CD4-positive, alpha-beta T cell treated with Interleukin-17A for 1 hour (primary cell): ENCODE measurements around the gene NR2F2.

Experiments used
- DNase-seq: peaks from one replicate; pipeline ENCODE4 v3.0.0-alpha.2; 2020

Gene NR2F2

GRCh38 chr15:96333131-96334016, 2.9 kb downstream of the NR2F2 start:
- no peak for DNase-seq

- no peak for DNase-seq
Observed at GRCh38 chr15:96334017-96334704, 3.7 kb downstream of the NR2F2 start.

- DNase-seq: no peak
Observed at GRCh38 chr15:96334705-96335410, 4.4 kb downstream of the NR2F2 start.

DNA sequence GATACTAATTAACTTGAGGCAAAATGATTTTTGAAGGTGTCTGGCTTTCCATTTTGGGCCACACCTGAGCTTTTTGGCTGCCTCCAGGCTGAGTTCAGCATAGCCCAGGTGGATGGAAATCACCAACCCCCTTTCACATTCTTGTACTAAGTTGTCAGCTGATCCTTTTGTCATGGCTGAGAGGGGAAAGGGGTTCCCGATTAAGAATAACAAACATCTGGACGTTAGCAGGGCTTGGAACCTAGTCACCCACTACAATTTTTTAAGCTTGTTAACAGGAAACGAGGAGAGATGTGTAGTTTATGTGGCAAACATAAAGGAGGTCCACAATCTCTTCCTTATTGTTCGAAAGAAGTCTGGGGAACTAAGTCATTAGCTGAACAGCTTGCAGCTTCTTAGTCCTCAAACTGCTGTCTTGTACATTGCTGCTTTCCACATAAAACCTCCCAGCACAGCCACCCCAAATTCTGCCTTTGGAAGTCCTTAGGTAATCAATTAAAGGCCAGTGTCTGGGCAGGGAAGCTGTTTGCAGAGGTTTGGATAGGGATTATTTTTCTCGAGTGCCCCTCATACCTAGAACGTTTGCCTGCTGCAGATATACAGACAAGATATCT, 5.0 kb downstream of the NR2F2 start:
- no peak for DNase-seq

DNA sequence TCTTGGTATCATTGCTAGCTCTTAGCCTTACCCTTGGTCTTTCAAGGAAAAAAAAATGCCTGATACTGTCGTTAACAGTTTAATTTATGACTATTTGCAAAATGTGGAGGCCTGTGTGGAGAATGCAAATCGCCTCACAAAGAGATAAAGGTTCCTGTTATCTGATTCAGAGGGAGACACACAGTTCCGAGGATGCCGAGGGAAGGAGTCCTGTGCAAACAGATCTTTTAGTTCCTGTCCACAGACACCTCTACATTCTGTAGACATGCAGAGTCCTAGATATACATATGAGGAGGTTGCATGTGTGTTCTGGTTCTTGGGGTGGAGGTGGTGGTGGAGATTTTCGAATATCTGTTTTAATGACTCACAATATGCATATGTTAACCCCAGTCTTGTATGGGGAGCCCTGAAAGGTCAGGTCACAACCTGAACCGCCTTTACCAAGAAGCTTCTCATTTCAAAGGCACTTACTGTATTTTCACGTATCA, 5.7 kb downstream of the NR2F2 start:
- no peak for DNase-seq

GRCh38 chr15:96336596-96337364, 6.3 kb downstream of the NR2F2 start:
- no peak for DNase-seq

DNA sequence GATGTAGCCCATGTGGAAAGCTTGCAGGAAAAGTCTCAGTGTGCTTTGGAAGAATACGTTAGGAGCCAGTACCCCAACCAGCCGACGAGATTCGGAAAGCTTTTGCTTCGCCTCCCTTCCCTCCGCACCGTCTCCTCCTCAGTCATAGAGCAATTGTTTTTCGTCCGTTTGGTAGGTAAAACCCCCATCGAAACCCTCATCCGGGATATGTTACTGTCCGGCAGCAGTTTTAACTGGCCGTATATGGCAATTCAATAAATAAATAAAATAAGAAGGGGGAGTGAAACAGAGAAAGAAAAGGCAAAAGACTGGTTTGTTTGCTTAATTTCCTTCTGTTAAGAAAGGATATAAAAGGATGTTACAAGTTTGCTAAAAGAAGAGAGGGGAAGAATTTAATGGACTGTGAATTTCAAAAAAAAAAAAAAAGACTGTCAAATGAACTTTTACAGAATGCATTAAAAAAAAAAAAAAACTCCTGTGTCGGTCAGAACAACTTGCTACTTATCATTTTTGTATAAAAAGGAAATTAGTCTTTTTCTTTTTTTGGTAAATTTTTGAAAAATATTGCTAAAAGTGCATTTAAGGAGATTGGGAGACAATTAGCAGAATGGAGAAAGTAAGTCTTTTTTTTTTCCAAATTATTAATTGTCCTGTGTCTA, 7.0 kb downstream of the NR2F2 start:
- DNase-seq: no peak

DNA sequence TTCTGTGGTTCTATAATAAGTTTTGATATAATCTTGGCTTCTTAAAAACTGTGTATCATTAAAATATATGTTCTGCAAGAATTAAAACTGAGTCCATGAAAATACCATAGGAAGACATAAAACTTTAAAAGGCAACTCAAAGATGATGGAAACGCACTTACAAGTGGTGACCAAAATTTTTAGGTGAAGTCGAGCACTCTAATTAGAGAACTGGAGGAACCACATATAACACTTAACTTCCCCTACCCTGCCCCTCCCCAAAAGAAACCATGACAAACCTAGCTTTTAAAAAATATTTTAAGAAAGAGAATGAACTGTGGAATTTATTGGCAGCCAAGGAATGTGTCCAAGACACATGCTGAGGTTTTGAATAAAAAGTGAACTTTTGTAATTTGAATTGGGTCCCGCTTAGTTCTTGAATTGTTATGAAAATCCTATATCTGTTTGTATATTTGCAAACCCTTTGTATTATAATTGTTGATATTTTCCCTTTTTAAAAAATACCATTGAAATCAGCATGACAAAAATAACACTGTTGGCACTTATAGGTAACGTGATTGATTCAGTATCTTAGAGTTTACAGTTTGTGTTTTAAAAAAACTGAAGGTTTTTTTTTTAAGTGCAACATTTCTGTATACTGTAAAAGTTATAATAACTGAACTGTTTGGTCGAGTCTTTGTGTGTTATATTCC, 7.7 kb downstream of the NR2F2 start:
- DNase-seq: no peak

- DNase-seq: no peak
Observed at GRCh38 chr15:96338766-96339618, 8.5 kb downstream of the NR2F2 start.

DNA sequence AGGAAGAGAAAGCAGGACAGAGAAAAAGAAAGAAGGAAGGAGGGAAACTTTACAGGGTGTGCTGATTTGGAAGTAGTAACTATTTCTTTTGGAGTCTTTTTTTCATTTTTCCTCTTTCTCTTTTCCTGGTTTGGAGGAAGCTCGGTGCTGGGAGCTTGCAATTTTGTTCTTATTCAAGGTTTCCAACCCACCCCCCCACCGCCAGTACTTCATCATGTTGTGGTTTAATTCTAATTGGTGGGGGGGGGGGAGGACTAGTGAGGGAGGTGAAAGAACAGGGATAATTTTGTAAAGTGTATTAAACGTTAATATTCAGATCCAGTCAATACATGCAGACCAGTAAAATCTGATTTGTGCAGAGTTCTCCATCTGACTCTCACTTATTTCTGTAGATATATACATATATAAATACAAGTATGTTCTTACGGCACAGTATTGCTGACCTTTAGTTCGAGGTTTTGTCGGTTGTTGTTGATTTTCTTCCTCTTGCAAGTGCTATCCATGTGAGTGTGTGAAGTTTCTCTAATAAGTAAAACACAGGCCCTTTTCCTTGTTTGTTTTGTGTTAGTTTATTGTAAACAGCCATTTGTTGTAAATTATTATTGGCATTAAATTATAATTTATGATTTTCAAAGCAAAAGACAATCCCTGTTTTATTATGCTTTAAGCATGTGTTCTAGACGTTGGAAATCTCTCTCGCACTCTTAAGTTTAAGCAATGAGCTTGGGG, 9.3 kb downstream of the NR2F2 start:
- no peak for DNase-seq

GRCh38 chr15:96340348-96340597, 9.8 kb downstream of the NR2F2 start:
- no peak for DNase-seq

- no peak for DNase-seq
Observed at GRCh38 chr15:96340598-96341512, 10.4 kb downstream of the NR2F2 start.

GRCh38 chr15:96341513-96342405, 11.3 kb downstream of the NR2F2 start:
- no peak for DNase-seq

DNA sequence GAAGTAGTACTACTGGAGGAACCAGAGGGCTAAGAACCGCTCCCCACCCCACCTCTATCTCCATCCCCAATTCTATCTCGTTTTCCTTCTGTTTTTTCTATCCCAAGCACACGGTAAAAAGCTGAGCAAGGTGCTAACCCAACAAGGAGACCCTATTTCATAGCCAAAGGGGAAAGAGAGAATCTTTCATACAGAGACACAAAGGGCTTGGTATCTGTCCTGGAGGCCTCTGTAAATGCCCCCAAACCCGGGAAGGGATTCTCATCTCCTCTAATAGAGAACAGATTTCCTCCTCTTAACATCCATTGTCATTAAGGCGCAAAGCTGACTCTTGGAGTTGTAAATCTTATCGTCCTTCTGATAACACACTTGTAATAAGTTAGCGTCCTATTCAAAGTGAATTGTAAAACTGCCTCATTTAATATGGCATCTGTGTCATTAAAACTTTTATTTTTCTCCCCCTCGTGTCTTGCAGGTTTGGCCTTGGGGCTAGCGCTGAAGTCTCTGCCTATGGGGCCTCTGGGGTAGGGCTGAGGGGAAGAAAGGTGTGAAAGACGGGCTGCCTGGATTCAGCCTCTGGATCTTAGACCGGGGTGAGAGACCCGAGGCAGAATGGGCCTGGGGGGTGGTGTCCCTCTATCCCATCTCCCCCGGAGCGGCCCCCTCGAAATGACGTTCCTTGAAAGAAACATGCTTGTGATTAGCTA, 12.1 kb downstream of the NR2F2 start:
- no peak for DNase-seq

DNA sequence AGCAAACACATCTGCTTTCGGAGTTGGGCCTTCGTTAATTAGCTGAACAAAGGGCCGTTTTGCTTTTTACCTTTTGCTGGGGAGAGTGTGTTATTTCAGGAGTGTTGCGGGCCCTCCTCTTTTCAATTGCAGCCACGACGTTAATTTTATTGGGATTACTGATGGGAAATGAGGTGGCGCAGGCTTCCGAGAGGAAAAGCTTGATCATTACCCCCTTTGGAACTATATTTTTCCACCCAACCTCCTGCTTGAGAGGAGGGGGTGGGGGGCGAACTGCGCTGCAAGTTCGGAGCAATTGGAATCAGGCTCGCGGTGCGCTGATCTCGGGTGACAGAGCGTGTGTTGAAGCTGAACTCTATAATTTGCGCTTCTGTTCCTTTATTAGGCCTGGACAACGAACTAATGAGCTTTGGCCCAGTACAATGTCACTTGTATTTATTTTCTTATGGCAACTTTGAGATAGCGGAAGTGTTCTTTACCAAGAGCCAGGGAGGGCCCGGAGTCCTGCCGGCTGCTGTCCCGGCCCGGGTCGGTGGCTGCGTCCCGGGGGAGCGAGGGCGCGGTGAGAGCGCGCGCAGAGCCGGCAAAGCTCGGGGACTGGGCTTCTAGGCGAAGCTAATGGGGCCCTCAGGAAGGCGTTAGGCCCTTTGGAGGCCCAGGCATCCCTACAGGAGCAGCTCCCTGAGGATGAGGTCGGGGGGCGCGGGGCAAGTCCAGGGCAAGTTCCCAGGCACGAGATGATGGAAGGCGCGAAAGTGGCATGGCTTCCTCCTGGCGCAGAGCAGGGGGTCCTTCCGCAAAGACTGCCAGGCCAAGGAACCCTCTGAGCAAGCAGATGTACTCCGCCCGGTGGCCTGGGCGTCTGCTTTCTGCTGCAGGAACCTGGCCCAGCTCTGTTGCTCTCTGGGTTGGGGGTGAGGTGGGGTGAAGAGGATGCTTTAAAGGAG, 12.9 kb downstream of the NR2F2 start:
- DNase-seq: no peak
